HCT116 (cell line): ENCODE results near the gene KCNK16. TPM values are rescaled to one million over a fixed set of nuclear protein-coding genes. Genes with fewer than 3 reads are reported as not detected.
A peak's percentile ranks its signal among the peaks of the same experiment; 100 is the strongest.

Source experiments
- ATAC-seq: fragments of 200-7000 bp; cut with Tn5 transposase; 2 replicates; pipeline ENCODE4 v1.9.1; 2020; ENCODE audit warnings: mild to moderate bottlenecking, moderate library complexity
- BruUV-seq: library from RNA; stranded (reverse); fragments of 400-500 nt; replicated peaks from 2 replicates; lab custom pipeline; 2021; lab: Mats Ljungman, UMichigan
- CTCF ChIA-PET: fragments of 300-600 bp; sonication (Branson Sonifier 250); formaldehyde crosslinking; loops from one replicate; lab custom pipeline; 2021; ENCODE audit warnings: antibody characterized with exemption; lab: Charles Lee
- POLR2A ChIA-PET: fragments of 300-600, 350-600 bp; sonication (Branson Sonifier 250); formaldehyde crosslinking; loops from one replicate; lab custom pipeline; 2021; ENCODE audit warnings: antibody characterized with exemption; lab: Charles Lee
- RAD21 ChIA-PET, 2 experiments: fragments of 300-600 bp; sonication (Branson Sonifier 250); formaldehyde crosslinking; loops; one replicate each; lab custom pipeline; 2023; ENCODE audit warnings: low total read pairs in 2 of 2; ENCODE audit not compliant: uncharacterized antibody in 2 of 2, unreplicated experiment in 2 of 2, low non-redundant PET in 1 of 2; lab: Charles Lee
- DNase-seq: peaks from one replicate; pipeline ENCODE4 v3.0.0-alpha.2; 2010; ENCODE audit warnings: low read depth, low spot score
- H2AFZ ChIP-seq: fragments of 200-600 bp; shearing (Covaris generic), sonication (generic); 2 replicates; pipeline ENCODE4 v1.6.1; 2017; ENCODE audit warnings: low read depth, mixed run types, mixed read lengths, antibody characterized with exemption, low read length; ENCODE audit not compliant: poor library complexity, severe bottlenecking
- H3K27ac ChIP-seq: 2 replicates; pipeline ENCODE4 v1.5.1; 2012; ENCODE audit warnings: low read depth, low read length
- H3K27me3 ChIP-seq: fragments of 200-600 bp; sonication (generic); 2 replicates; pipeline ENCODE4 v1.6.1; 2016; ENCODE audit warnings: mixed run types, low read length, mixed read lengths; ENCODE audit not compliant: insufficient read depth
- H3K36me3 ChIP-seq, 2 experiments: fragments of 200-500 bp in 1 of 2; fragments of 200-600 bp in 1 of 2; sonication (Bioruptor generic) in 1 of 2; sonication (generic) in 1 of 2; 2 replicates each; pipeline versions ENCODE4 v1.5.1 to v1.6.1; 2014 to 2016; ENCODE audit warnings: low read length in 2 of 2, inconsistent platforms in 1 of 2, mixed read lengths in 1 of 2, mixed run types in 1 of 2; ENCODE audit not compliant: insufficient read depth in 2 of 2, control insufficient read depth in 1 of 2
- H3K4me1 ChIP-seq, 2 experiments: fragments of 200-600 bp in 1 of 2; sonication (generic) in 1 of 2; 2 replicates each; pipeline versions ENCODE4 v1.5.1 to v1.6.1; 2012 to 2017; ENCODE audit warnings: low read length in 2 of 2, inconsistent platforms in 1 of 2, mild to moderate bottlenecking in 1 of 2, mixed read lengths in 1 of 2, mixed run types in 1 of 2, moderate library complexity in 1 of 2; ENCODE audit not compliant: insufficient read depth in 2 of 2, control insufficient read depth in 1 of 2
- H3K4me2 ChIP-seq: fragments of 200-600 bp; sonication (generic); 2 replicates; pipeline ENCODE4 v1.6.1; 2017; ENCODE audit warnings: mixed run types, low read length, mixed read lengths
- H3K4me3 ChIP-seq, 2 experiments: fragments of 200-600 bp in 1 of 2; sonication (generic) in 1 of 2; replicated peaks in 1 of 2; 2 replicates each; pipeline ENCODE4 v1.5.1; 2011 to 2016; ENCODE audit warnings: low read length in 2 of 2, control low read depth in 1 of 2, low read depth in 1 of 2, mild to moderate bottlenecking in 1 of 2, mixed read lengths in 1 of 2, mixed run types in 1 of 2
- H3K79me2 ChIP-seq: fragments of 200-600 bp; sonication (generic); 2 replicates; pipeline ENCODE4 v1.6.1; 2017; ENCODE audit warnings: mild to moderate bottlenecking, mixed run types, low read length, moderate library complexity, mixed read lengths; ENCODE audit not compliant: insufficient read depth
- H3K9ac ChIP-seq: fragments of 200-600 bp; sonication (generic); 2 replicates; pipeline ENCODE4 v1.6.1; 2016; ENCODE audit warnings: low read length, mixed read lengths
- H3K9me2 ChIP-seq: fragments of 200-600 bp; sonication (generic), shearing (Covaris generic); 2 replicates; pipeline ENCODE4 v1.6.1; 2017; ENCODE audit warnings: mixed run types, mild to moderate bottlenecking, moderate library complexity; ENCODE audit not compliant: insufficient read depth
- H3K9me3 ChIP-seq, 2 experiments: fragments of 200-500 bp in 1 of 2; fragments of 200-600 bp in 1 of 2; sonication (Bioruptor generic) in 1 of 2; sonication (generic) in 1 of 2; 2 replicates each; pipeline ENCODE4 v1.6.1; 2014 to 2017; ENCODE audit warnings: low read length in 2 of 2, mixed read lengths in 2 of 2, inconsistent platforms in 1 of 2, low read depth in 1 of 2, mild to moderate bottlenecking in 1 of 2, mixed run types in 1 of 2, moderate library complexity in 1 of 2; ENCODE audit not compliant: control insufficient read depth in 1 of 2, insufficient read depth in 1 of 2
- H4K20me1 ChIP-seq: fragments of 200-600 bp; sonication (generic), shearing (Covaris generic); 2 replicates; pipeline ENCODE4 v1.6.1; 2017; ENCODE audit warnings: mixed run types, mild to moderate bottlenecking, moderate library complexity; ENCODE audit not compliant: insufficient read depth
- CEBPB ChIP-seq: IDR thresholded peaks from 2 replicates; pipeline ENCODE4 v1.6.1; 2012; ENCODE audit warnings: low read depth
- ELF1 ChIP-seq: IDR thresholded peaks from 2 replicates; pipeline ENCODE4 v1.6.1; 2012; ENCODE audit warnings: low read depth, borderline replicate concordance
- POLR2AphosphoS5 ChIP-seq: IDR thresholded peaks from 2 replicates; pipeline ENCODE4 v1.6.1; 2011; ENCODE audit warnings: mild to moderate bottlenecking, low read depth, low read length, moderate library complexity
- RAD21 ChIP-seq: IDR thresholded peaks from 2 replicates; pipeline ENCODE4 v1.6.1; 2012; ENCODE audit warnings: low read depth, mild to moderate bottlenecking
- intact Hi-C: fragments of 100-400 bp; cut with micrococcal nuclease; formaldehyde crosslinking; loops from 2 replicates; pipeline ENCODE4 v1.10.0; 2022
- total RNA-seq: library from RNA; stranded (reverse); gene quantifications from one replicate; pipeline ENCODE4 v1.2.1, GENCODE V29; 2021; ENCODE audit not compliant: unreplicated experiment
- TF ChIP-seq, protein P1 (sequence below), 3 experiments: fragments of 200-600 bp in 1 of 3; sonication (generic) in 1 of 3; IDR thresholded peaks in 2 of 3; conservative IDR thresholded peaks in 1 of 3; 2 replicates each; pipeline ENCODE4 v1.5.1; 2012 to 2017; ENCODE audit warnings: low read depth in 2 of 3, low read length in 2 of 3, antibody characterized with exemption in 1 of 3, borderline replicate concordance in 1 of 3, control low read depth in 1 of 3, mild to moderate bottlenecking in 1 of 3, mixed read lengths in 1 of 3, mixed run types in 1 of 3, moderate library complexity in 1 of 3; ENCODE audit not compliant: insufficient read depth in 1 of 3

Gene KCNK16
- total RNA-seq, 1 experiment from 2014 or later = not detected

DNA sequence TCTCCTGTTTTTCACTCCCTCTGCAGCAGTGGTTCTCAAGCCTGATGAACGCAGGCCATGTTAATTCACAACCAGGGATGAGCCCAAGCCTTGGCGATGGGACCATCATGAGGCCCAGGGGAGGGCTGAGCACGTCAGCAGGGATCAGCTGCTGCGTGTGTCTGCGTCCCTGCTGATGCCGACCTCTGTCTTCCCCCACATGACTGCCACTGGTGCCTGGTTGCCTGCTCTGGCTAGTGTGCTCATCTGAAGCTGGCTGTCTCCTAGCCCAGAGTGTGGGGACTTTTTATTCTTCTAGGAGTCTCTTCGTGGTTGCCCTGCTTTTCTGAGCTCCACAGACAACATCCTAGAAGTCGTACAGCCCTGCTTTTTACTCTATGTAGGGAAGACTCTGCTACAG lies 40.8 kb upstream of the KCNK16 start:
- intact Hi-C loops = loop anchor here (5.0 kb wide), 1 partner anchor 944 kb away; no protein-coding TSS in a partner anchor
- CTCF ChIA-PET = interaction anchor here (0.8 to 1.6 kb wide), 2 partner anchors 13 to 530 kb away, joined by 4 to 6 read pairs; no protein-coding TSS in a partner anchor

DNA sequence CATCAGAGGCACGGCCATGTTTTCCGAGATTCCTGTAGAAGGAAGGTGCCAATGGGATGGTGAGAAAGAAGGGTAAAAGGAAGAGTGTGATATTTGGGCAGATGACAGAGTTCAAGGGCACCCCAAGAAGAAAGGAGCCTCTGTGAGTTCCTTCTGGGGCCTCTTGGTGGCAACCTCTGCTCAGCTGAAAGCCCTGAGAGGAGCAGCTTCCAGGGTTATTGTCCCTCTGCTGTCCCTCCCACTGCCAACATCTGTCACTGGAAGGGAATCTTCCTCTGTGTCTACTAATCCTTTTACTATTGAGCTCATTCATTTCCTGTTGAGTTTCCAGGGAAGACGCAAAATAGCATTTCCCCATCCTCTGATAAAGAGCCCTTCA lies 40.0 kb upstream of the KCNK16 start:
- H3K4me2 ChIP-seq = peak overlapping the region; percentile 64; the same call in 1 of the 2 replicates
- H3K9me2 ChIP-seq = no peaks in the 10 kb centered on the region
- no peak overlapping the region for H3K4me3 ChIP-seq
- no peaks in the 10 kb centered on the region for H3K36me3 ChIP-seq
- ATAC-seq (peak; percentile 62), DNase-seq (no peak)
- RAD21 ChIA-PET = no interaction called here
- peak overlapping the region; percentile 76 for H2AFZ ChIP-seq
- H3K4me1 ChIP-seq = peaks cover 0 to 15% of the 10 kb centered on the region in 2 experiments; a peak in 2 of 4 replicates
- no peaks in the 10 kb centered on the region for H3K9me3 ChIP-seq
- intact Hi-C loops = loop anchor here (1.0 to 5.0 kb wide), 2 partner anchors 530 to 945 kb away; no protein-coding TSS in a partner anchor
- no peaks in the 10 kb centered on the region for H4K20me1 ChIP-seq
- no peaks in the 10 kb centered on the region for H3K27me3 ChIP-seq
- H3K27ac ChIP-seq = no peak overlapping the region
- H3K79me2 ChIP-seq = no peaks in the 10 kb centered on the region
- no TSS peak for BruUV-seq
- H3K9ac ChIP-seq = no peak overlapping the region
- CTCF ChIA-PET = interaction anchor here (0.8 to 1.6 kb wide), 4 partner anchors 8 to 531 kb away, joined by 3 to 6 read pairs (median 4); no protein-coding TSS in a partner anchor
- TF ChIP-seq RAD21 = 0 out of 2 replicates have a peak, but pooled peaks have one; percentile 12
- TF ChIP-seq, protein P1, sequence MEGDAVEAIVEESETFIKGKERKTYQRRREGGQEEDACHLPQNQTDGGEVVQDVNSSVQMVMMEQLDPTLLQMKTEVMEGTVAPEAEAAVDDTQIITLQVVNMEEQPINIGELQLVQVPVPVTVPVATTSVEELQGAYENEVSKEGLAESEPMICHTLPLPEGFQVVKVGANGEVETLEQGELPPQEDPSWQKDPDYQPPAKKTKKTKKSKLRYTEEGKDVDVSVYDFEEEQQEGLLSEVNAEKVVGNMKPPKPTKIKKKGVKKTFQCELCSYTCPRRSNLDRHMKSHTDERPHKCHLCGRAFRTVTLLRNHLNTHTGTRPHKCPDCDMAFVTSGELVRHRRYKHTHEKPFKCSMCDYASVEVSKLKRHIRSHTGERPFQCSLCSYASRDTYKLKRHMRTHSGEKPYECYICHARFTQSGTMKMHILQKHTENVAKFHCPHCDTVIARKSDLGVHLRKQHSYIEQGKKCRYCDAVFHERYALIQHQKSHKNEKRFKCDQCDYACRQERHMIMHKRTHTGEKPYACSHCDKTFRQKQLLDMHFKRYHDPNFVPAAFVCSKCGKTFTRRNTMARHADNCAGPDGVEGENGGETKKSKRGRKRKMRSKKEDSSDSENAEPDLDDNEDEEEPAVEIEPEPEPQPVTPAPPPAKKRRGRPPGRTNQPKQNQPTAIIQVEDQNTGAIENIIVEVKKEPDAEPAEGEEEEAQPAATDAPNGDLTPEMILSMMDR (IDR thresholded peaks at IDR 0.05 in 2 of 3, conservative IDR thresholded peaks at IDR 0.05 in 1 of 3; ENCODE audit: borderline replicate concordance in 1 of 3, insufficient read depth in 1 of 3, low read depth in 2 of 3, low read length in 2 of 3) = peak in 1 of 3 experiments; percentile 25; a peak in 1 of 6 replicates
- TF ChIP-seq CEBPB = no peak
- POLR2A ChIA-PET = no interaction called here

More for the DNA sequence above, 40.8 kb upstream of the KCNK16 start:
- no peak overlapping the region for H2AFZ ChIP-seq
- H3K9me2 ChIP-seq = no peaks in the 10 kb centered on the region
- peaks cover 0 to 15% of the 10 kb centered on the region in 2 experiments; a peak in 2 of 4 replicates for H3K4me1 ChIP-seq
- no peaks in the 10 kb centered on the region for H4K20me1 ChIP-seq
- no peaks in the 10 kb centered on the region for H3K79me2 ChIP-seq
- H3K27me3 ChIP-seq = no peaks in the 10 kb centered on the region
- BruUV-seq = no TSS peak
- no peak overlapping the region for H3K9ac ChIP-seq
- H3K4me2 ChIP-seq = no peak overlapping the region
- DNase-seq (no peak), ATAC-seq (no peak)
- H3K36me3 ChIP-seq = no peaks in the 10 kb centered on the region
- TF ChIP-seq POLR2AphosphoS5 (no peak), ELF1 (no peak)
- no peak overlapping the region for H3K4me3 ChIP-seq
- ChIA-PET RAD21 (no interaction called here), POLR2A (no interaction called here)
- no peaks in the 10 kb centered on the region for H3K9me3 ChIP-seq
- H3K27ac ChIP-seq = no peak overlapping the region
